ENCODE results near the gene LILRB4. TPM values are rescaled to one million over a fixed set of nuclear protein-coding genes. Genes with fewer than 3 reads are reported as not detected.
"Not testable (repeated sequence)": the region's sequence is repeated elsewhere in the genome, so short reads cannot be mapped to it uniquely, and the experiment has no call there.

The LILRB4 gene
- total RNA-seq, 1 donor from 2014 or later, result 0.52 TPM

DNA sequence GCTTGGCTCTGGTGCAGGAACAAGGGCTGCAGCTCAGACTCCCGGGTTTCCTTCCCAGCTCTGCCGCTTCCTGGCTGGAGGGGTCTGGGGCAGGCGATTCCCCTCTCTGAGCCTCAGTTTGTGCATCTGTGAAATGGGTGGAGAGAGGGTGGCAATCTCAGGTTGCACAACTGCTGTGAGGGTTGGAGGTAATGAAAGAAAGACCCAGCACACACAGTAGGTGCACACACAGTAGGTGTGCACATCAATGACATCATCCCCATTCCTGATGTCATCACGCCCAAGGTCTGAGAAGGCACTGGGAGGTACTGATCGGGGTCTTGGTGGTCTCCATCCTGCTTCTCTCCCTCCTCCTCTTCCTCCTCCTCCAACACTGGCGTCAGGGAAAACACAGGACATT, 2.7 kb downstream of the LILRB4 start:
- H3K27ac ChIP-seq (ENCODE audit: low read depth, low read length), result no peak overlapping the region
- H3K4me3 ChIP-seq (ENCODE audit: low read length in 3 of 3), result no peak overlapping the region
- no peak overlapping the region for H3K9ac ChIP-seq (ENCODE audit: low read depth in 1 of 3, low read length in 3 of 3)
- no peaks in the 10 kb centered on the region for H3K4me1 ChIP-seq (ENCODE audit: control insufficient read depth in 3 of 3, insufficient read depth in 3 of 3, low read length in 3 of 3)
- peaks cover 0 to 4% (median 0%) of the 10 kb centered on the region in 3 donors for H3K27me3 ChIP-seq (ENCODE audit: control insufficient read depth in 3 of 3, insufficient read depth in 3 of 3, low read length in 3 of 3)
- H3K9me3 ChIP-seq (ENCODE audit: control insufficient read depth in 3 of 3, low read length in 3 of 3), result peaks cover 0 to 5% (median 0%) of the 10 kb centered on the region in 3 donors
- H3K36me3 ChIP-seq (ENCODE audit: control insufficient read depth in 3 of 3, insufficient read depth in 3 of 3, low read length in 3 of 3), result no peaks in the 10 kb centered on the region

DNA sequence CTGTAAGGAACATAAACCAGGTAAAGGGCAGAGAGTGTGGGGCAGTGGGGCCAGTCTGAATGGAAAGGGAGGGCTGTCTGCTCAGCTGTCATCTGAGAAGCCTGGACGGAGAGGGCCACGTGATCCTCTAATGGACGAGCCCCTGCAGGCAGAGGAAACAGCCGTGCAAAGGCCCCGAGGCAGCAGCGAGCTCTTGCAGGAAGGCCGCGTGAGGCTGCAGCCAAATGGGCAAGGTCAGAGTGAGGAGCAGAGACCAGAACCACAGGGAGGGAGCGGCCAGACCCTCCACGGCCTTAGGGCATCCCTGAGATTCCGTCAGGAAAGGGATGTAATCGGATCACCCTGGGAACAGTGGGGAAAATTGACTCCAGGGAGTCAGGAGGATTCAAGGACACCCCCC, 4.4 kb downstream of the LILRB4 start:
- Histone ChIP-seq H3K27me3 (ENCODE audit: control insufficient read depth in 3 of 3, insufficient read depth in 3 of 3, low read length in 3 of 3) (peaks cover 0 to 4% (median 0%) of the 10 kb centered on the region in 3 donors), H3K9me3 (ENCODE audit: control insufficient read depth in 3 of 3, low read length in 3 of 3) (peaks cover 0 to 2% (median 0%) of the 10 kb centered on the region in 3 donors), H3K36me3 (ENCODE audit: control insufficient read depth in 3 of 3, insufficient read depth in 3 of 3, low read length in 3 of 3) (no peaks in the 10 kb centered on the region), H3K4me3 (ENCODE audit: low read length in 3 of 3) (no peak overlapping the region), H3K9ac (ENCODE audit: low read depth in 1 of 3, low read length in 3 of 3) (no peak overlapping the region), H3K27ac (ENCODE audit: low read depth, low read length) (no peak overlapping the region), H3K4me1 (ENCODE audit: control insufficient read depth in 3 of 3, insufficient read depth in 3 of 3, low read length in 3 of 3) (no peaks in the 10 kb centered on the region)

DNA sequence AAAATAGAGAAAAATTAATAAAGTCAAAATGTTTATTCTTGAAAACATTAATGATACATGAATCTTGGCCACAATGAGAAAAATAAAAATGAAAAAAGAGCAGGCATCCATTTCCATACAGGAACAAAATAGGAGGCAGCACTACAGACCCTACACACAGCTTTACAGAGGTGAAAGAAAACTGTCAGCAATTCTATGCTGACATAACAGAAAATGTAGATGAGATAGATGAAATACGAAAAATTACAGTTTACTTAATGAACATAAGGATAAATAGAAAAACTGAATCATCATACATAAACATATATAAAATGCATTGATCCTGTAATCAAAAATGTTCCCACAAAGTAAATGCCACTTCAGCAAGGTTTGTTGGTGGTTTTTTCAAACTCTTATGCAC, 5.6 kb downstream of the LILRB4 start:
- H3K27me3 ChIP-seq (ENCODE audit: control insufficient read depth in 3 of 3, insufficient read depth in 3 of 3, low read length in 3 of 3), result peaks cover 0 to 4% (median 0%) of the 10 kb centered on the region in 3 donors
- no peak overlapping the region for H3K27ac ChIP-seq (ENCODE audit: low read depth, low read length)
- H3K4me3 ChIP-seq (ENCODE audit: low read length in 3 of 3), result no peak overlapping the region
- no peak overlapping the region for H3K9ac ChIP-seq (ENCODE audit: low read depth in 1 of 3, low read length in 3 of 3)
- peaks cover 0 to 2% (median 0%) of the 10 kb centered on the region in 3 donors for H3K9me3 ChIP-seq (ENCODE audit: control insufficient read depth in 3 of 3, low read length in 3 of 3)
- no peaks in the 10 kb centered on the region for H3K4me1 ChIP-seq (ENCODE audit: control insufficient read depth in 3 of 3, insufficient read depth in 3 of 3, low read length in 3 of 3)
- H3K36me3 ChIP-seq (ENCODE audit: control insufficient read depth in 3 of 3, insufficient read depth in 3 of 3, low read length in 3 of 3), result no peaks in the 10 kb centered on the region

GRCh38 chr19:54670576-54671357, 8.0 kb downstream of the LILRB4 start:
- H3K4me3 ChIP-seq (ENCODE audit: low read length in 3 of 3), result no peak overlapping the region

DNA sequence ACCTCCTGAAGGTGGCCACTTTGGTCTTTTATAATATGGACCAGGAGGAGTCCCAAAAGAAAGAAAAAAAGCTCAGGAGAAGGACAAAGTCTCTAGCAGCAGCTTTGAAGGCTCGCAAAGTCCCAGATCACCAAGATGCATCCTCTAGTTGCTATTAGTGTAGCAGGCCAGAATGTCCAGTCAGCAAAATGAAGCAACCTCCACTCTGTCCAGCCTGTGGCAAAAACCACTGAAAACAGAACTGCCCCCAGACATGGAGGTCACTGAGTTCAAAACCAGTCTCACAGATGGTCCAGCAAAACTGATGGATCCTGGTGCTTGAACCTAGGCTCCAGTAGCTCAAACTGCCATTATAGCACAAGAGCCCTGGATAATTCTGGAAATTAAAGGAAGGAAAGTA, 10.4 kb downstream of the LILRB4 start:
- Histone ChIP-seq H3K4me3 (ENCODE audit: low read length in 3 of 3) (no peak overlapping the region), H3K27me3 (ENCODE audit: control insufficient read depth in 3 of 3, insufficient read depth in 3 of 3, low read length in 3 of 3) (peaks cover 0 to 2% (median 0%) of the 10 kb centered on the region in 3 donors), H3K36me3 (ENCODE audit: control insufficient read depth in 3 of 3, insufficient read depth in 3 of 3, low read length in 3 of 3) (no peaks in the 10 kb centered on the region), H3K9ac (ENCODE audit: low read depth in 1 of 3, low read length in 3 of 3) (no peak overlapping the region), H3K9me3 (ENCODE audit: control insufficient read depth in 3 of 3, low read length in 3 of 3) (no peaks in the 10 kb centered on the region), H3K4me1 (ENCODE audit: control insufficient read depth in 3 of 3, insufficient read depth in 3 of 3, low read length in 3 of 3) (no peaks in the 10 kb centered on the region), H3K27ac (ENCODE audit: low read depth, low read length) (no peak overlapping the region)

More at GRCh38 chr19:54670576-54671357, 8.0 kb downstream of the LILRB4 start:
- Histone ChIP-seq H3K4me1 (ENCODE audit: control insufficient read depth in 3 of 3, insufficient read depth in 3 of 3, low read length in 3 of 3) (no peaks in the 10 kb centered on the region), H3K36me3 (ENCODE audit: control insufficient read depth in 3 of 3, insufficient read depth in 3 of 3, low read length in 3 of 3) (no peaks in the 10 kb centered on the region), H3K27ac (ENCODE audit: low read depth, low read length) (no peak overlapping the region), H3K9me3 (ENCODE audit: control insufficient read depth in 3 of 3, low read length in 3 of 3) (no peaks in the 10 kb centered on the region), H3K9ac (ENCODE audit: low read depth in 1 of 3, low read length in 3 of 3) (no peak overlapping the region), H3K27me3 (ENCODE audit: control insufficient read depth in 3 of 3, insufficient read depth in 3 of 3, low read length in 3 of 3) (no peaks in the 10 kb centered on the region)

GRCh38 chr19:54674021-54674617, 11.3 kb downstream of the LILRB4 start:
- no peaks in the 10 kb centered on the region for H3K9me3 ChIP-seq (ENCODE audit: control insufficient read depth in 3 of 3, low read length in 3 of 3)
- H3K9ac ChIP-seq (ENCODE audit: low read depth in 1 of 3, low read length in 3 of 3), result no peak overlapping the region
- H3K4me3 ChIP-seq (ENCODE audit: low read length in 3 of 3), result no peak overlapping the region
- no peaks in the 10 kb centered on the region for H3K36me3 ChIP-seq (ENCODE audit: control insufficient read depth in 3 of 3, insufficient read depth in 3 of 3, low read length in 3 of 3)
- H3K27me3 ChIP-seq (ENCODE audit: control insufficient read depth in 3 of 3, insufficient read depth in 3 of 3, low read length in 3 of 3), result peaks cover 0 to 2% (median 0%) of the 10 kb centered on the region in 3 donors
- no peaks in the 10 kb centered on the region for H3K4me1 ChIP-seq (ENCODE audit: control insufficient read depth in 3 of 3, insufficient read depth in 3 of 3, low read length in 3 of 3)
- no peak overlapping the region for H3K27ac ChIP-seq (ENCODE audit: low read depth, low read length)

DNA sequence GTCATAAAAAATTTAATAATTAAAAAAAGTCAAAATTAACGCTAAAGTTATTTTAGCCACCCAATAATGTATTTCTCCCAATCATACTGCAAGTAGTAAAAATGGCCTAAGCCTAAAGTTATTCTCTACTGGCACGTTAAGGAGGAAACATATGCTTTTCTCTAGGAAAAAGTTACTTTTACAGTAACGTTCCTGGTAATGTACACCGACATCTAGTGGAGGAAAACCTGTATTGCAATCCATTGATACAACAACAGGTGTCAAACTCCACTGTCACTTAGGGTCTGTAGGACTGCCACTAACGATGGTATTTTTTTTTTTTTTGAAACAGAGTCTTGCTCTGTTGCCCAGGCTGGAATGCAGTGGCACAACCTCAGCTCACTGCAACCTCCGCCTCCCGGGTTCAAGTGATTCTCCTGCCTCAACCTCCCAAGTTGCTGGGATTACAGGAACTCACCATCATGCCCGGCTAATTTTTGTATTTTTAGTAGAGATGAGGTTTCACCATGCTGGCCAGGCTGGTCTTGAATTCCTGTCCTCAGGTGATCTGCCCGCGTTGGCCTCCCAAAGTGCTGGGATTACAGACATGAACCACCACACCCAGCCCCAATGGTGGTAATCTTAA, 13.5 kb downstream of the LILRB4 start:
- not testable (repeated sequence) for H3K4me3 ChIP-seq (ENCODE audit: low read length in 3 of 3); H3K4me1 ChIP-seq (ENCODE audit: control insufficient read depth in 3 of 3, insufficient read depth in 3 of 3, low read length in 3 of 3); H3K36me3 ChIP-seq (ENCODE audit: control insufficient read depth in 3 of 3, insufficient read depth in 3 of 3, low read length in 3 of 3); H3K9ac ChIP-seq (ENCODE audit: low read depth in 1 of 3, low read length in 3 of 3); H3K9me3 ChIP-seq (ENCODE audit: control insufficient read depth in 3 of 3, low read length in 3 of 3); H3K27ac ChIP-seq (ENCODE audit: low read depth, low read length); H3K27me3 ChIP-seq (ENCODE audit: control insufficient read depth in 3 of 3, insufficient read depth in 3 of 3, low read length in 3 of 3)

- Histone ChIP-seq H3K4me1 (ENCODE audit: control insufficient read depth in 3 of 3, insufficient read depth in 3 of 3, low read length in 3 of 3) (no peaks in the 10 kb centered on the region), H3K27me3 (ENCODE audit: control insufficient read depth in 3 of 3, insufficient read depth in 3 of 3, low read length in 3 of 3) (peaks cover 0 to 2% (median 0%) of the 10 kb centered on the region in 3 donors), H3K27ac (ENCODE audit: low read depth, low read length) (no peak overlapping the region), H3K4me3 (ENCODE audit: low read length in 3 of 3) (no peak overlapping the region), H3K9ac (ENCODE audit: low read depth in 1 of 3, low read length in 3 of 3) (no peak overlapping the region), H3K36me3 (ENCODE audit: control insufficient read depth in 3 of 3, insufficient read depth in 3 of 3, low read length in 3 of 3) (no peaks in the 10 kb centered on the region), H3K9me3 (ENCODE audit: control insufficient read depth in 3 of 3, low read length in 3 of 3) (no peaks in the 10 kb centered on the region)
Measured at GRCh38 chr19:54677217-54677616, 14.4 kb downstream of the LILRB4 start.

DNA sequence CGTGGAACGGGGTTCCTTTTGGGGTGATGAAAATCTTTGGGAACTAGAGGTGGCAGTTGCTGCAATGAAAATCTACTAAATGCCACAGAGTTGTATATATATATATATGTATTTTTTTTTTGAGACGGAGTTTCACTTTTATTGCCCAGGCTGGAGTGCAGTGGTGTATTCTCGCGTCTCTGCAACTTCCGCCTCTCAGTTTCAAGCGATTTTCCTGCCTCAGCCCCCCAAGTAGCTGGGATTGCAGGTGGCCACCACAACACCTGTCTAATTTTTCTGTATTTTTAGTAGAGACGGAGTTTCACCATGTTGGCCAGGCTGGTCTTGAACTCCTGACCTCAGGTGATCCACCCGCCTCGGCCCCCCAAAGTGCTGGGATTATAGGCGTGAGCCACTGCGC, 18.8 kb downstream of the LILRB4 start:
- H3K36me3 ChIP-seq (ENCODE audit: control insufficient read depth in 3 of 3, insufficient read depth in 3 of 3, low read length in 3 of 3), result not testable (repeated sequence)

DNA sequence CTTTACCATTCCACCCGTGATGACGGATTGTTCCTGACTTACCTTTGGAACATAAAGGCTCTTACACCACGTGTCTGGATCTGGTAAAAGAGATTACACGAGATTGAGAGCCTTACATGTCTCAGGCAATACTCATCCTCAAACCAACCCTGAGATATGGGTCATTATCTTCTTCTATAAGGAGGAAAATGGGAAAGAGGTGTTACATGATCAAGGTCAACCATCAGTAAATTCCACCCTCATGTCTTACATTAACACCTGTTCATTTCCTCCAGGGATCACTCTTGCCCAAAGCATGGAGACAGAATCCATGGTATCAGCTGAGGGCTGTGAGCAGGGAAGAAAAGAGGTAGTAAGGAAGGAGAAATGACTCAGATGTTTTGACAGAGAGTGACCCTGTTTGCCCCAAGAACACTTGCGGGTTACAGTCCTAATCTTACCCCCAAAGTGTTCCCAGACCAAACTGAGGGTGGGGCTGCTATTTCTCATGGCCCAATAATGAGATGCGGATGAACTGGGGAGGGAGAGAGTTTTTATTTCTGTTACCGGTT, 19.6 kb downstream of the LILRB4 start:
- Histone ChIP-seq H3K4me3 (ENCODE audit: low read length in 3 of 3) (no peak overlapping the region), H3K9ac (ENCODE audit: low read depth in 1 of 3, low read length in 3 of 3) (no peak overlapping the region), H3K36me3 (ENCODE audit: control insufficient read depth in 3 of 3, insufficient read depth in 3 of 3, low read length in 3 of 3) (no peaks in the 10 kb centered on the region)

More for the DNA sequence above, 18.8 kb downstream of the LILRB4 start:
- H3K9me3 ChIP-seq (ENCODE audit: control insufficient read depth in 3 of 3, low read length in 3 of 3); H3K27me3 ChIP-seq (ENCODE audit: control insufficient read depth in 3 of 3, insufficient read depth in 3 of 3, low read length in 3 of 3); H3K4me1 ChIP-seq (ENCODE audit: control insufficient read depth in 3 of 3, insufficient read depth in 3 of 3, low read length in 3 of 3); H3K27ac ChIP-seq (ENCODE audit: low read depth, low read length); H3K4me3 ChIP-seq (ENCODE audit: low read length in 3 of 3); H3K9ac ChIP-seq (ENCODE audit: low read depth in 1 of 3, low read length in 3 of 3): not testable (repeated sequence)

More for the DNA sequence above, 19.6 kb downstream of the LILRB4 start:
- Histone ChIP-seq H3K9me3 (ENCODE audit: control insufficient read depth in 3 of 3, low read length in 3 of 3) (no peaks in the 10 kb centered on the region), H3K4me1 (ENCODE audit: control insufficient read depth in 3 of 3, insufficient read depth in 3 of 3, low read length in 3 of 3) (no peaks in the 10 kb centered on the region), H3K27me3 (ENCODE audit: control insufficient read depth in 3 of 3, insufficient read depth in 3 of 3, low read length in 3 of 3) (no peaks in the 10 kb centered on the region), H3K27ac (ENCODE audit: low read depth, low read length) (no peak overlapping the region)

All from skeletal muscle tissue (tissue), 4 donors.